HUDEP-2 (cell line): ENCODE data around the gene PLXNA1.

Experiments used
- DNase-seq, 76 experiments: peaks; one replicate each; lab custom pipeline; 2025; ENCODE audit not compliant: unreplicated experiment in 76 of 76; lab: John Stamatoyannopoulos, UW

PLXNA1 gene

GRCh38 chr3:126999383-126999782 lies 16.5 kb downstream of the PLXNA1 start:
- DNase-seq = no peak

GRCh38 chr3:127000119-127000518 lies 17.2 kb downstream of the PLXNA1 start:
- DNase-seq = no peak

DNA sequence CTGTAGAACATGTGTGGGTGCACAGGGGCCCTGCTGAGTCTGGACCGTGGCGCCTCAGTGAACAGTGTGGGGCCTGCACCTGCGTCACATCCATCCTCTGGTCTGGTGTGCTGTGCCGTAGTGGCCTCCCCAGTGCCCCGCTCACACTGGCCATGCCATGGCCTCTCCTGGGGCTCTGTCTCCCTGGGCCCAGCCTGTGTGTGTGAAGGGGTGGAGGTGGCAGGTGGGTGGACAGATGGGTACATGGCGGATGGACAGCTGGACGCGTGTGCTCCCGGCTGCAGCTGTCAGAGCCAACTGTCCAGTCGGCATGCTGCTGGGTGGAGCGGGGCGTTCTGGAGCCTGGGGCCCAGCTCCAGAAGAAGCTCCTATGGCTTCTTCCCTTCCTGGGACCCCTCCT lies 17.8 kb downstream of the PLXNA1 start:
- DNase-seq = no peak

GRCh38 chr3:127001486-127002194 lies 18.7 kb downstream of the PLXNA1 start:
- no peak for DNase-seq

DNA sequence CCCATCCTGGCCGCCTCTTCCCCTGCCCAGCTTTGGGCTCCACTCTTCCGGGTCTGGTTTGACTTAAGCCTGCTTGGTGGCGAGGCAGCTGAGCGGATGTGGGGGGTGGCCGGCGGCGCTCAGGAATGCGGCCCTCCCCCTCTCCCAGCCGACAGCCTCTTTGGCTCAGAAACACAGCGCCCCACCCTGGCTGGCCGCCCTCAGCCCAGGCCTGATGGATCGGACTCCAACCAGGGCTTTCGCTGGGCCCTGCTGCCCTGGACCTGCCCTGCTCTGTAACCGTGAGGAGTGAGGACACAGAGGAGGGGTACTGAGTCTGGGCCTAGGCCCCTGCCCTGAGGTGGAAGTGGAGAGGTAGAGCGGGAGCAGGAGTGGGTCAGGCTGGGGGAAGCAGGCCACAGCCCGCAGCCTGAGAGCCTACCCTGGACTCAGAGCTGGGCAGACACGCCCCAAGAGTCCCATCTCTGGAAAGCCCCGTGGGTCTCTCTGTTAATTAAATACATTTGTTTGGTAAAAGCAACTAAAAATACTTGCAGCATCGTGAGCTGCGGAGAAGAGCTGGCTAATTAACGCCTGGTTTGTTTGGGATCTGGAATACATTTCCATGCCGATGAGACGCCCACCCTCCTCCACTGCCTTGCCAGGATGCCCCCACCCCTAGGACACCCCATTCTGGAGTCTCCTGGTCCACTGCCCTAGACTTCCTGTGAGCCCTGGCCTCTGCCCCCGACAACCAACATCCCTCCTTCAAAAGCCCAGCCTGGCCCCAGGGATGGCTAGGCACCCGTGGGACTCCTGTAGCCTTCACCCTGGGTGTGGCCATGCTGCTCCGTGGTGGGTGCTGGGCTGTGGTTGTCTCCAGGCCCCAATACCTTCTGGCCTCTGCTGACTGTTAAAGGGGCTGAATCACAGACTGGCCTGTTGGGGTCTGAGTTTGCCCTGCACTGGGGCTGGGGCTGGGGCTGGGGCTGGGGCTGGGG lies 19.6 kb downstream of the PLXNA1 start:
- no peak for DNase-seq

DNA sequence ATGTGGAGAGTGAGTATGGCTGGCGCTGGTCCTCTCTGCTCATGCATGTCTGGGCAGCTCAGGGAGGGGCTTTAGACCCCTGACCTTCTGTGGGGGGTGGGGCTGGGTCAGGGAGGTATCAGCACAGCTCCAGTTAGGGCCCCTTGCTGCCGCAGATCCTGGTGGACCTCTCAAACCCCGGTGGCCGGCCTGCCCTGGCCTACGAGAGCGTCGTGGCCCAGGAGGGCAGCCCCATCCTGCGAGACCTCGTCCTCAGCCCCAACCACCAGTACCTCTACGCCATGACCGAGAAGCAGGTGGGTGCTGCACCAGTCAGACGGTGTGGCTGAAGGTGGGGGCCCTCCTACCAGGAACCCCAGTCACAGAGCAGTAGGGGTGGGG lies 20.2 kb downstream of the PLXNA1 start:
- DNase-seq = no peak

- no peak for DNase-seq
These were observed 20.8 kb downstream of the PLXNA1 start for GRCh38 chr3:127003601-127004280.

DNA sequence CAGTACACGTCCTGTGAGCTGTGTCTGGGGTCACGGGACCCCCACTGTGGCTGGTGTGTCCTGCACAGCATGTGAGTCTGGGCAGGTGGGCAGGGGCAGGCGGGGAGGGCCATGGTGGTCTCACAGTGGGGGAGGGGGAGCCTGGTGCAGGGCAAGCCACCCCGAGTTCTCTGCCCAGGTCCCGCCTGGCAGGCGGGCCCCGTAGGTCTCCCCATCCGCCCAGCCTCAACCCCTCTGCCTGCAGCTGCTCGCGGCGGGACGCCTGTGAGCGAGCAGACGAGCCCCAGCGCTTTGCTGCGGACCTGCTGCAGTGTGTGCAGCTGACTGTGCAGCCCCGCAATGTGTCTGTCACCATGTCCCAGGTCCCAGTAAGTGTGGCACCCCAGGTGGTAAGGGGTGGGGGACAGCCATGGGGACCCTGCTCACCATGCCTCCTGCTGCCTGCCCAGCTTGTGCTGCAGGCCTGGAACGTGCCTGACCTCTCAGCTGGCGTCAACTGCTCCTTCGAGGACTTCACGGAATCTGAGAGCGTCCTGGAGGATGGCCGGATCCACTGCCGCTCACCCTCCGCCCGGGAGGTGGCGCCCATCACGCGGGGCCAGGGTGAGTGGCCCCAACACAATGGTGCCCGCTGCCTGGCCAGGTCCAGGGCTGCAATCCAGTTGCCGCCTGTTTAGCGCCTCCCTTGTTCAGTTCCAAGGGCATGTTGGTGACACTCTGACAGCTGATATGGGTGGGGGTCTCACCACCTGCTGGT lies 21.9 kb downstream of the PLXNA1 start:
- no peak for DNase-seq

GRCh38 chr3:127005864-127006500 lies 23.1 kb downstream of the PLXNA1 start:
- DNase-seq = no peak

GRCh38 chr3:127006781-127007436 lies 24.0 kb downstream of the PLXNA1 start:
- DNase-seq = no peak

DNA sequence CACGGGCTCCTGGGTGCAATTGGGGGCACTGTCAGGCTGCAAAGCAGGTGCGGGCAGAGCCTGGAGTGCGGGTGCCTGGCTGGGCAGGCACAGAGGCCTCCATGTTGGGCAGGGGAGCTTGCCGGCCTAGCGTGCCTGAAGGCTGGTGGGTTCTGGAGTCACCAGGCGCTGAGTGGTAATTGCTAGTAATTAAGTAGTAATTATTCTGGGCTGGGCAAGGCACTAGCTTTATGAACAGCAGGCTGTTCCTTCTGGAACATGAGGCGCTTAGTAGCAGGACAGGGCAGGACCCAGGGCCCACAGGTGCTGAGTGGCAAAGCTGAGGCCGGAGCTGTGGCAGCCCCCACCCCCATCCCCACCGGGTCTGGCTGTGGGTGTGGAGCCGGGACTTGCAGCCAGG lies 25.3 kb downstream of the PLXNA1 start:
- DNase-seq = no peak

DNA sequence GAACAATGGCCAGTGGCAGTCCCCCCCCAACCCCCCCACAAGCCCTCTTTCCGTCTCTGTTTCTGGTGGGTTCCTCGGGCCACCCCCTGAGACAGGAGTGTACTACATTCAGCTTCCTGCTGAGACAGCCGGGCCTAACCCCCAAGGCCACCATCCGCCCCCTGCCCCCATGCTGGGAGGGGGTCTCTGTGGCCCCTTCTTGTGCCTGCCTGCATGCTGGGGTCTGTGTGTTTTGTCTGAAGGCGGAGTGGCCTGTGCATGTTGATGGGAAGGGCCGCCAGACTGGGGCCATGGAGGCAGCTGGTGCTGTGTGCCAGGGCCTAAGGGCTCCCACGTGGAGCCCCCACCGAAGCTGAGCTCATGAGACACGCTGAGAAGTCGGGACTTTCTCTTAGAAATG lies 26.6 kb downstream of the PLXNA1 start:
- no peak for DNase-seq

- no peak for DNase-seq
These were observed 28.5 kb downstream of the PLXNA1 start for GRCh38 chr3:127011270-127011992.

DNA sequence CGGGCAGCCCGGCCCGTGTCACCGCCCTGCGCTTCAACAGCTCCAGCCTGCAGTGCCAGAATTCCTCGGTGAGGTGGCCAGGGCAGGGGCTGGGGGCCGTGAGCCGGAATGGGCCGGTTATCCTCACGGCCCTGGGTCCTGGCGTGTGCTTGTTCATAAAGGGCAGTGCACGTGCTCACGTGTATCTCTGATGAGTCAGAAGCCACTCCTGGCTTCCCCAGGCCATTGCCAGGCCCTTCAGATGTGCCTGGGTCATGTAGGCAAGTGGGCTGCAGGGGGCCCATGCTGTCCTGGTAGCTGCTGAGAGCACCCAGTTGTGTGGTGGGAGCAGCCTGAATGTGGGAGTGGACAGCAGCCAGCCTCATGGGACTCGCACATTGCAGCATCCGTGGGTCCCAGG lies 29.2 kb downstream of the PLXNA1 start:
- no peak for DNase-seq

- no peak for DNase-seq
These were observed 30.3 kb downstream of the PLXNA1 start for GRCh38 chr3:127013181-127013580.

DNA sequence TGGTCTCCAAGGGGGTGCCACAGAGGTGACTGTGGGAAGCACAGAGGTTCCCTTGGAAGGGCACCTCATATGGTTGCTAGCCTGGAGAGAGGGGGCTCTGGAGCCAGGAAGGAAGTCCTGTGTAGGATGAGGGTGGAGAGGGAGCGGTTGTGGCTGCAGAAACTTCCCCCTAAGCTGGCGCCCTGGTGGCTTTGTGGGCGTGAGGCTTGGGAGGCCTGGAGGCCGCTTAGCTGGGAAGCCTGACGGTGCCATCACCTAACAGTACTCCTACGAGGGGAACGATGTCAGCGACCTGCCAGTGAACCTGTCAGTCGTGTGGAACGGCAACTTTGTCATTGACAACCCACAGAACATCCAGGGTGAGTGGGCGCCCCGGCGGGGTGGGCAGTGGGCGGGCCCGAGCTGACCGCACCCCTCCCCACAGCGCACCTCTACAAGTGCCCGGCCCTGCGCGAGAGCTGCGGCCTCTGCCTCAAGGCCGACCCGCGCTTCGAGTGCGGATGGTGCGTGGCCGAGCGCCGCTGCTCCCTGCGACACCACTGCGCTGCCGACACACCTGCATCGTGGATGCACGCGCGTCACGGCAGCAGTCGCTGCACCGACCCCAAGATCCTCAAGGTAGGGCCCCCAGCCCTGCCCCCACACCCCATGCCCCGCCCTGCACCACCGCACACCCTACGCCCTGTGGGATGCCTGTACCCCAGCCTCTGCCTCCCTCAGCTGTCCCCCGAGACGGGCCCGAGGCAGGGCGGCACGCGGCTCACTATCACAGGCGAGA lies 31.0 kb downstream of the PLXNA1 start:
- DNase-seq = no peak

- DNase-seq = no peak
These were observed 31.8 kb downstream of the PLXNA1 start for GRCh38 chr3:127014536-127015281.
